DOHH2 (cell line): ENCODE results near the gene ATP10B.

Source experiments
- H3F3A ChIP-seq: fragments of 200-600 bp; sonication (generic), shearing (Covaris generic); 2 replicates; pipeline ENCODE4 v1.6.0; 2016; ENCODE audit warnings: antibody characterized with exemption, mild to moderate bottlenecking; ENCODE audit not compliant: control insufficient read depth, insufficient read depth
- H3K27ac ChIP-seq: fragments of 200-600 bp; sonication (generic); 2 replicates; pipeline ENCODE4 v1.5.1; 2014; ENCODE audit warnings: low read depth, mild to moderate bottlenecking, low read length, moderate library complexity
- H3K27me3 ChIP-seq: fragments of 200-600 bp; sonication (generic); 2 replicates; pipeline ENCODE4 v1.6.1; 2014; ENCODE audit warnings: mild to moderate bottlenecking, low read length, mixed read lengths; ENCODE audit not compliant: control insufficient read depth
- H3K36me3 ChIP-seq: fragments of 200-600 bp; sonication (generic); 2 replicates; pipeline ENCODE4 v1.6.1; 2014; ENCODE audit warnings: mild to moderate bottlenecking, low read length, moderate library complexity, mixed read lengths; ENCODE audit not compliant: control insufficient read depth
- H3K4me1 ChIP-seq: fragments of 200-600 bp; sonication (generic); 2 replicates; pipeline ENCODE4 v1.6.1; 2014; ENCODE audit warnings: mild to moderate bottlenecking, low read length, mixed read lengths; ENCODE audit not compliant: control insufficient read depth
- H3K4me2 ChIP-seq: fragments of 200-600 bp; sonication (generic); 2 replicates; pipeline ENCODE4 v1.6.0; 2014; ENCODE audit warnings: mild to moderate bottlenecking, low read length, moderate library complexity
- H3K4me3 ChIP-seq: fragments of 200-600 bp; sonication (generic); 2 replicates; pipeline ENCODE4 v1.5.1; 2014; ENCODE audit warnings: mild to moderate bottlenecking, low read length, mixed read lengths
- H3K79me2 ChIP-seq: fragments of 200-600 bp; sonication (generic); 2 replicates; pipeline ENCODE4 v1.6.1; 2014; ENCODE audit warnings: mild to moderate bottlenecking, low read length, mixed read lengths; ENCODE audit not compliant: control insufficient read depth
- H3K9me2 ChIP-seq: fragments of 200-600 bp; sonication (generic); replicated peaks from 2 replicates; pipeline ENCODE4 v1.6.1; 2014; ENCODE audit warnings: mild to moderate bottlenecking, low read length, mixed read lengths; ENCODE audit not compliant: control insufficient read depth
- H3K9me3 ChIP-seq: fragments of 200-600 bp; sonication (generic); 2 replicates; pipeline ENCODE4 v1.6.1; 2014; ENCODE audit warnings: antibody characterized with exemption, low read length, mixed read lengths; ENCODE audit not compliant: control insufficient read depth, insufficient read depth
- H4K20me1 ChIP-seq: fragments of 200-600 bp; sonication (generic); 2 replicates; pipeline ENCODE4 v1.6.0; 2014; ENCODE audit warnings: low read depth, mild to moderate bottlenecking, antibody characterized with exemption, low read length, moderate library complexity; ENCODE audit not compliant: control insufficient read depth, insufficient read depth
- CTCF ChIP-seq: fragments of 200-600 bp; sonication (generic); IDR thresholded peaks from one replicate; pipeline ENCODE4 v1.5.1; 2014; ENCODE audit warnings: antibody characterized with exemption, mild to moderate bottlenecking, low read depth, low read length; ENCODE audit not compliant: poor library complexity, severe bottlenecking
- EZH2phosphoT487 ChIP-seq: fragments of 200-600 bp; sonication (generic); IDR thresholded peaks from 2 replicates; pipeline ENCODE4 v1.6.1; 2017; ENCODE audit warnings: borderline replicate concordance, mild to moderate bottlenecking, antibody characterized with exemption, low read length, moderate library complexity, mixed read lengths

Gene ATP10B

GRCh38 chr5:160520609-160521391 lies 331.2 kb downstream of the ATP10B start:
- TF ChIP-seq CTCF (no peak), EZH2phosphoT487 (no peak)
- H3K36me3 ChIP-seq, result no peaks in the 10 kb centered on the region

GRCh38 chr5:160516696-160517530 lies 335.1 kb downstream of the ATP10B start:
- no peaks in the 10 kb centered on the region for H3K9me3 ChIP-seq
- no peak overlapping the region for H3K4me2 ChIP-seq
- no peak overlapping the region for H3K4me3 ChIP-seq
- H3K4me1 ChIP-seq, result no peaks in the 10 kb centered on the region
- H3K79me2 ChIP-seq, result no peaks in the 10 kb centered on the region
- H3K27ac ChIP-seq, result no peak overlapping the region
- H3K9me2 ChIP-seq, result no peaks in the 10 kb centered on the region
- H3K27me3 ChIP-seq, result peaks cover 17% of the 10 kb centered on the region
- TF ChIP-seq EZH2phosphoT487, result no peak
- no peak for TF ChIP-seq CTCF
- H4K20me1 ChIP-seq, result no peaks in the 10 kb centered on the region
- H3K36me3 ChIP-seq, result no peaks in the 10 kb centered on the region
- H3F3A ChIP-seq, result no peaks in the 10 kb centered on the region

More at GRCh38 chr5:160520609-160521391, 331.2 kb downstream of the ATP10B start:
- H3K9me3 ChIP-seq, result no peaks in the 10 kb centered on the region
- H3K4me3 ChIP-seq, result no peak overlapping the region
- no peaks in the 10 kb centered on the region for H4K20me1 ChIP-seq
- no peak overlapping the region for H3K4me2 ChIP-seq
- H3K27ac ChIP-seq, result no peak overlapping the region
- H3K4me1 ChIP-seq, result no peaks in the 10 kb centered on the region
- no peaks in the 10 kb centered on the region for H3F3A ChIP-seq
- no peaks in the 10 kb centered on the region for H3K9me2 ChIP-seq
- no peaks in the 10 kb centered on the region for H3K79me2 ChIP-seq
- H3K27me3 ChIP-seq, result peaks cover 3% of the 10 kb centered on the region; the same call in 1 of the 2 replicates

- Histone ChIP-seq H3K27ac (no peak overlapping the region), H3K4me3 (no peak overlapping the region), H3F3A (no peaks in the 10 kb centered on the region), H3K9me2 (no peaks in the 10 kb centered on the region), H4K20me1 (no peaks in the 10 kb centered on the region), H3K9me3 (no peaks in the 10 kb centered on the region), H3K4me2 (no peak overlapping the region), H3K4me1 (no peaks in the 10 kb centered on the region), H3K27me3 (peaks cover 22% of the 10 kb centered on the region), H3K79me2 (no peaks in the 10 kb centered on the region), H3K36me3 (no peaks in the 10 kb centered on the region)
- TF ChIP-seq EZH2phosphoT487, result no peak
- TF ChIP-seq CTCF, result no peak
Measured at GRCh38 chr5:160514866-160515265, 337.1 kb downstream of the ATP10B start.
